Measurements from ENCODE around the gene SNRNP40.

The SNRNP40 gene

DNA sequence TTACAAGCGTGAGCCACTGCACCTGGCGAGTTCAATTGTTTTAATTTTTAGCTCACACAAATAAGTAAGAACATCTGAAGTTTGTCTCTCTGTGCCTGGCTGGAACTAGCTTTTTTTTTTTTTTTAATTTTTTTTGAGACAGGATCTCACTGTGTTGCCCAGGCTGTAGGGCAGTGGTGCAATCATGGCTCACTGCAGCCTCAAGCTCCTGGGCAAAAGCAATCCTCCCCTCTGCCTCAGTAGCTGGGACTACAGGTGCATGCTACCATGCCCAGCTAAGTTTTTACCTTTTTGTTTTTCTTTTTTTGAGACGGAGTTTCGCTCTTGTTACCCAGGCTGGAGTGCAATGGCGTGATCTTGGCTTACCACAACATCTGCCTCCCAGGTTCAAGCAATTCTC, 64.8 kb downstream of the SNRNP40 start:
- H3K4me1 ChIP-seq (ENCODE audit: insufficient read depth, insufficient read length): peaks cover 18% of the 10 kb centered on the region
- no peak for DNase-seq (ENCODE audit: low read depth, low spot score)
- no peaks in the 10 kb centered on the region for H3K9me3 ChIP-seq (ENCODE audit: insufficient read depth, low read length)
- H3K9ac ChIP-seq (ENCODE audit: insufficient read length, low read depth): no peak overlapping the region
- no peaks in the 10 kb centered on the region for H3K27me3 ChIP-seq (ENCODE audit: insufficient read depth, insufficient read length)
- H3K4me3 ChIP-seq (ENCODE audit: insufficient read length, low read depth): no peak overlapping the region
- no peaks in the 10 kb centered on the region for H3K36me3 ChIP-seq (ENCODE audit: insufficient read depth, insufficient read length, low read length)
- TF ChIP-seq YY1 (IDR thresholded peaks at IDR 0.05; ENCODE audit: insufficient read depth, insufficient read length) (no peak), SUZ12 (IDR thresholded peaks at IDR 0.05; ENCODE audit: extremely low read depth, insufficient read depth, insufficient read length) (no peak), ZNF274 (IDR thresholded peaks at IDR 0.05; ENCODE audit: low read depth, low read length) (no peak)

DNA sequence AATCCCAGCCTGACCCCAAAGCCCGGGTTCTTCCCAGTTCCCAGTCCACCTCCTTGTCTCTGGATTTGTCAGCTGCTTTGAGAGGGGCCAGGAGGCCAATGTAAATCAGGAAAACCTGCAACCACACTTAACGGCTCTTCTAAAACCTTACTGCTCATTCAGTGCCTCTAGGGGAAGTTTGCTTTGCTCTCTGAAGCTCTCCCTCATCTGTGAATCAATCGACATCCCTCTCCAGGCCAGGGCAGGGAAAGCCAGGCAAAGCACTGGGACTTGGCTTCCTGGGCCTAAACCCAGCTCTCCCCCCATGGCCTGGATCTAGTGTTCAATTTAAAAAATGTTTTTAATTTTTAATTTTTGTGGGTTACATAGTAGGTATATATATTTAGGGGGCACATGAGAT, 66.2 kb downstream of the SNRNP40 start:
- Histone ChIP-seq H3K27me3 (ENCODE audit: insufficient read depth, insufficient read length) (no peaks in the 10 kb centered on the region), H3K9ac (ENCODE audit: insufficient read length, low read depth) (no peak overlapping the region), H3K9me3 (ENCODE audit: insufficient read depth, low read length) (no peaks in the 10 kb centered on the region), H3K4me3 (ENCODE audit: insufficient read length, low read depth) (no peak overlapping the region), H3K4me1 (ENCODE audit: insufficient read depth, insufficient read length) (peaks cover 18% of the 10 kb centered on the region), H3K36me3 (ENCODE audit: insufficient read depth, insufficient read length, low read length) (no peaks in the 10 kb centered on the region)
- TF ChIP-seq YY1 (IDR thresholded peaks at IDR 0.05; ENCODE audit: insufficient read depth, insufficient read length): no peak
- TF ChIP-seq ZNF274 (IDR thresholded peaks at IDR 0.05; ENCODE audit: low read depth, low read length): no peak
- TF ChIP-seq SUZ12 (IDR thresholded peaks at IDR 0.05; ENCODE audit: extremely low read depth, insufficient read depth, insufficient read length): no peak
- DNase-seq (ENCODE audit: low read depth, low spot score): no peak

DNA sequence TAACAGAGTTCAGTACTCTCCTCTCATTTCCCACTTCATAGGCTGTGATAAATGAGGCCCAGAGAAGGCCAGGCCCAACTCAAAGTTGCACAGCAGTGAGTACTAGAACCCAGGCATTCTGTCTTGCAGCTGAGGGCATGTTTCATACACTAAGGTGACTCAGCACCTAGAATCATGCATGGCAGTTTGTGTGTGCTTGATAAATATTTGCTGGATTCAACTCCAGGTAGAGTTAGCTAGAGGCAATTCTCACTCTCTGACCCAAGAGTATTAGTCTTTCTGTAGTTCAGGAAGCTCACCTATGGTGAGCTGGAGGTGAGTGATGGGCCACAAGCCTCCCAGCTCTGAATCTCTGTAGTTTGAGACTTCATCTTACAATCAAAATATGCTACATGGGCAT, 67.6 kb downstream of the SNRNP40 start:
- H3K4me3 ChIP-seq (ENCODE audit: insufficient read length, low read depth): no peak overlapping the region
- H3K9me3 ChIP-seq (ENCODE audit: insufficient read depth, low read length): no peaks in the 10 kb centered on the region
- H3K9ac ChIP-seq (ENCODE audit: insufficient read length, low read depth): no peak overlapping the region
- H3K36me3 ChIP-seq (ENCODE audit: insufficient read depth, insufficient read length, low read length): no peaks in the 10 kb centered on the region
- H3K4me1 ChIP-seq (ENCODE audit: insufficient read depth, insufficient read length): peaks cover 11% of the 10 kb centered on the region
- DNase-seq (ENCODE audit: low read depth, low spot score): no peak
- no peak for TF ChIP-seq SUZ12 (IDR thresholded peaks at IDR 0.05; ENCODE audit: extremely low read depth, insufficient read depth, insufficient read length)
- TF ChIP-seq YY1 (IDR thresholded peaks at IDR 0.05; ENCODE audit: insufficient read depth, insufficient read length): no peak
- TF ChIP-seq ZNF274 (IDR thresholded peaks at IDR 0.05; ENCODE audit: low read depth, low read length): no peak
- H3K27me3 ChIP-seq (ENCODE audit: insufficient read depth, insufficient read length): no peaks in the 10 kb centered on the region

DNA sequence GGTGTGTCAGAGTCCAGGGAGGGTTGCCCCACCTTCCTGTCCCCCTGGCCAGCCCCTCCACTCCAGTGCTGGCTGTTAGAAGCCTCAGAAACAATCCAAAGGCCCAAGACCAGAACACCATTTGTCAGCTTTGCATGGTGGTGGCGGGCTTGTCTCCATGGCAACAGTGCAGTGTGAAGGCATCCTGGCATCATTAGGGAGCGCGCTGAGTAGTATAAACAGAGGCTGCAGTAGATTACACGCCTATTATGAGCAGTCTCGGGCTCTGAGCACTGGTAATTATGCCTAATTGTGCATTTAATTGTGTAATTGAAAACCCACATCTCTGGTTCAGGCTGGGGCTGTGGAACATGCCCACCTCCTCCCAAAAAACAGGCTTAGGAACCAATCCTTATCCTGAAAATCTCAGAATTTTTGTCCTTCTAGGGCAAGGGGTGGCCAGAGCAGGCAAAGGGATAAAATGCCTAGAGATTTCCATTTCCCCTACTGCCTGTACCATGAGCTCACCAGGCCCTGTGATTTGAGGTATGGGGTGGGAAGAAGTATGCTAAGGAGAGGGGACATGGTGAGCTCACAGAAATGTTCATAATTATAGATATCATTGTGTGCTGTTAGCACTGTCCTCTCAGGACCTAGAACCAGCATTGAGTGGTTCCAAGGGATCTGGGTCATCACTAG, 68.6 kb downstream of the SNRNP40 start:
- no peak for DNase-seq (ENCODE audit: low read depth, low spot score)
- no peak overlapping the region for H3K4me3 ChIP-seq (ENCODE audit: insufficient read length, low read depth)
- H3K36me3 ChIP-seq (ENCODE audit: insufficient read depth, insufficient read length, low read length): no peaks in the 10 kb centered on the region
- no peaks in the 10 kb centered on the region for H3K27me3 ChIP-seq (ENCODE audit: insufficient read depth, insufficient read length)
- TF ChIP-seq ZNF274 (IDR thresholded peaks at IDR 0.05; ENCODE audit: low read depth, low read length) (no peak), SUZ12 (IDR thresholded peaks at IDR 0.05; ENCODE audit: extremely low read depth, insufficient read depth, insufficient read length) (no peak), YY1 (IDR thresholded peaks at IDR 0.05; ENCODE audit: insufficient read depth, insufficient read length) (no peak)
- no peaks in the 10 kb centered on the region for H3K9me3 ChIP-seq (ENCODE audit: insufficient read depth, low read length)
- H3K9ac ChIP-seq (ENCODE audit: insufficient read length, low read depth): no peak overlapping the region
- H3K4me1 ChIP-seq (ENCODE audit: insufficient read depth, insufficient read length): peaks cover 12% of the 10 kb centered on the region

DNA sequence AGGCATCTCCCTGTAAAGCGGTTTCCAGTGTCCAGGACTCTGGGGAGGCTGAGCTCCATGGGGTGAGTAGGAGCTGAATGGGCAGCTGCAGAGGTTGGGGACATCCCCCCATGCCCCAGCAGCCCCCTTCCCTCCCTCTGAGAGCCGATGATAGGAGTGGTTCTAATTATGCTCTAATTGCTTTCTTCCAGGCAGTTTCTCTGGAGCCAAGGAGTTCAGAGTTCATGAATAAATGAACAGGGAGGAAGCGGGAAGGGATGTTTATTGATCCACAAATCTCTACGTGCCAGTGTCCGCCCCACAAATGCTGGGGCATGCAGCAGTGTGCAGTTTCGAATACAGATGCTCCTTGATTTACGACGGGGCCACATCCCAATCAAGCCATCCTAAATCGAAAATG, 72.5 kb downstream of the SNRNP40 start:
- no peaks in the 10 kb centered on the region for H3K36me3 ChIP-seq (ENCODE audit: insufficient read depth, insufficient read length, low read length)
- no peaks in the 10 kb centered on the region for H3K9me3 ChIP-seq (ENCODE audit: insufficient read depth, low read length)
- DNase-seq (ENCODE audit: low read depth, low spot score): no peak
- H3K4me3 ChIP-seq (ENCODE audit: insufficient read length, low read depth): no peak overlapping the region
- TF ChIP-seq YY1 (IDR thresholded peaks at IDR 0.05; ENCODE audit: insufficient read depth, insufficient read length): no peak
- TF ChIP-seq ZNF274 (IDR thresholded peaks at IDR 0.05; ENCODE audit: low read depth, low read length): no peak
- no peak for TF ChIP-seq SUZ12 (IDR thresholded peaks at IDR 0.05; ENCODE audit: extremely low read depth, insufficient read depth, insufficient read length)
- H3K4me1 ChIP-seq (ENCODE audit: insufficient read depth, insufficient read length): peaks cover 13% of the 10 kb centered on the region
- no peak overlapping the region for H3K9ac ChIP-seq (ENCODE audit: insufficient read length, low read depth)
- H3K27me3 ChIP-seq (ENCODE audit: insufficient read depth, insufficient read length): no peaks in the 10 kb centered on the region

DNA sequence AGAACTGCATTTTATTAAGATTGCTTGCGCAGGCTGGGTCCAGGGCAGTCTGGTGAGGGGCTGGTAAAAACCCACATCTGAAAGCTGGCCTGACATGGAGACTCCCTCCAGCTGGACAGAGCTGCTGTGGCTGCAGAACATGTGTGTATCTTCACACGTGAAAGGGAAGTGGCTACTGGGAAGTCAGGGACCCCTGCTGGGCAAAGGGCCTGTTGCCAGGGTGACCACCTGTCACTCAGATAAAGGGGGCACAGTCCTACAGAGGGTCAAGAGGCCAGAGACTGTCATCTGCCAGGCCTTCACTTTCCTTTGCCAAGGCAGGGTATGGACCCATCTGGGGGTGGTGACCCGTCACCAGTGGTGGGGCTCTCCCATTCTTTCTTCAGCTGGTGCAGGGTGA, 74.4 kb downstream of the SNRNP40 start:
- Histone ChIP-seq H3K9ac (ENCODE audit: insufficient read length, low read depth) (peak overlapping the region; percentile 21), H3K27me3 (ENCODE audit: insufficient read depth, insufficient read length) (no peaks in the 10 kb centered on the region), H3K4me3 (ENCODE audit: insufficient read length, low read depth) (no peak overlapping the region), H3K9me3 (ENCODE audit: insufficient read depth, low read length) (no peaks in the 10 kb centered on the region), H3K4me1 (ENCODE audit: insufficient read depth, insufficient read length) (peaks cover 13% of the 10 kb centered on the region), H3K36me3 (ENCODE audit: insufficient read depth, insufficient read length, low read length) (no peaks in the 10 kb centered on the region)
- TF ChIP-seq ZNF274 (IDR thresholded peaks at IDR 0.05; ENCODE audit: low read depth, low read length): no peak
- no peak for TF ChIP-seq YY1 (IDR thresholded peaks at IDR 0.05; ENCODE audit: insufficient read depth, insufficient read length)
- TF ChIP-seq SUZ12 (IDR thresholded peaks at IDR 0.05; ENCODE audit: extremely low read depth, insufficient read depth, insufficient read length): no peak
- no peak for DNase-seq (ENCODE audit: low read depth, low spot score)

DNA sequence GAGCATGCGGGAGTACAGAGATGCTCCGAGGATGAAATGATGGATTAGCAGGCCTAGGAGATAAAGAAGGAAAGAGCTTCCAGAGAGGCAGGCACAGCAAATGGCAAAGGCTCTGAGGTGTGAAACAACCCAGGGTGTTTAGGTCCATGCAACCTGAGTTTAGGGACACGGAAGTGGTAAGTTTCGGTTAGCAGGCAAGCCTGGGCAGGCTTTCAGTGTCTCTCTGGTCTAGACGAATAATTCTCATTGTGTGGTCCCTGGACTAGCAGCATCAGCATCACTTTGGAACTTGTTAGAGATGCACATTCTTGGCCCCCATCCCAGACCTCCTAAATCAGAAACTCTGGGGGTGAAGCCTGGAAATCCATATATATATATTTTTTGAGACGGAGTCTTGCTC, 75.5 kb downstream of the SNRNP40 start:
- no peaks in the 10 kb centered on the region for H3K36me3 ChIP-seq (ENCODE audit: insufficient read depth, insufficient read length, low read length)
- H3K27me3 ChIP-seq (ENCODE audit: insufficient read depth, insufficient read length): no peaks in the 10 kb centered on the region
- TF ChIP-seq YY1 (IDR thresholded peaks at IDR 0.05; ENCODE audit: insufficient read depth, insufficient read length) (no peak), SUZ12 (IDR thresholded peaks at IDR 0.05; ENCODE audit: extremely low read depth, insufficient read depth, insufficient read length) (no peak), ZNF274 (IDR thresholded peaks at IDR 0.05; ENCODE audit: low read depth, low read length) (no peak)
- H3K4me1 ChIP-seq (ENCODE audit: insufficient read depth, insufficient read length): peaks cover 15% of the 10 kb centered on the region
- no peak overlapping the region for H3K9ac ChIP-seq (ENCODE audit: insufficient read length, low read depth)
- no peak for DNase-seq (ENCODE audit: low read depth, low spot score)
- no peak overlapping the region for H3K4me3 ChIP-seq (ENCODE audit: insufficient read length, low read depth)
- no peaks in the 10 kb centered on the region for H3K9me3 ChIP-seq (ENCODE audit: insufficient read depth, low read length)

Measured in NT2/D1 (cell line).